ENCODE measurements around the gene PRPF31. TPM values are rescaled to one million over a fixed set of nuclear protein-coding genes. Genes with fewer than 3 reads are reported as not detected.

The PRPF31 gene
- total and polyA plus RNA-seq, 2 of the 13 experiments (the other 11 are each of a cell fraction or from before 2014, with no cell fraction given) = 23.8 to 63.8 TPM

- Histone ChIP-seq H3K27me3 (ENCODE audit: control insufficient read depth in 1 of 2, insufficient read depth in 2 of 2, low read length in 2 of 2) (no peaks in the 10 kb centered on the region; a peak in 1 of 5 replicates), H2AFZ (ENCODE audit: low read length) (no peak within 1 kb of the TSS), H4K20me1 (ENCODE audit: insufficient read depth, low read length) (no peaks in the 10 kb centered on the region), H3K27ac (ENCODE audit: extremely low read length, insufficient read depth, low read length) (peak within 1 kb of the TSS; percentile 46), H3K4me1 (ENCODE audit: insufficient read depth, low read length) (peaks cover 17% of the 10 kb centered on the region), H3K9me3 (ENCODE audit: low read length) (no peaks in the 10 kb centered on the region), H3K36me3 (replicated peaks in 1 of 2; ENCODE audit: control insufficient read depth in 1 of 2, insufficient read depth in 2 of 2, low read length in 2 of 2) (peaks cover 6 to 17% of the 10 kb centered on the region in 2 experiments; a peak in 3 of 5 replicates), H3K79me2 (ENCODE audit: insufficient read depth, low read length) (peaks cover 9% of the 10 kb centered on the region), H3K4me3 (replicated peaks in 1 of 3; ENCODE audit: insufficient read depth in 1 of 3, low read depth in 2 of 3, low read length in 3 of 3) (peak within 1 kb of the TSS; percentile 76 to 99 (median 78)), H3K9ac (ENCODE audit: insufficient read depth, low read depth, low read length) (peak within 1 kb of the TSS; percentile 81), H3K4me2 (ENCODE audit: low read depth, low read length) (peak within 1 kb of the TSS; percentile 88)
- FAIRE-seq = peak; percentile 89
- TSS peak; percentile 88 for BruUV-seq (replicated peaks)
- peak; percentile 96 for ATAC-seq
- intact Hi-C loops (cut with micrococcal nuclease; ENCODE audit: unreplicated experiment) = no loop called here
- DNase-seq (ENCODE audit: low spot score) = peak; percentile 96
- in situ Hi-C loops (cut with HindIII; ENCODE audit: extremely low pct_ligation_motif_present, low pct_unique_long_range_greater_than_20kb) = no loop called here
- ChIA-PET CTCF (ENCODE audit: low intra/inter-chr PET ratio, low total read pairs) (no interaction called here), POLR2A (interaction anchor here (1.1 to 2.6 kb wide), 2 partner anchors 13 to 34 kb away, joined by 5 to 14 read pairs; partner anchors contain the start of genes CNOT3, PRPF31 and TFPT)
- 1% methylated on average over 11 of the region's 54 CpGs for WGBS (ENCODE audit: low lambda C conversion rate)
- TF ChIP-seq KLF6 (CRISPR knock-in tag; IDR thresholded peaks at IDR 0.05) = 0 out of 2 replicates have a peak, but pooled peaks have one; percentile 50
- TF ChIP-seq ZNF879 (CRISPR knock-in tag; IDR thresholded peaks at IDR 0.05) = 0 out of 2 replicates have a peak, but pooled peaks have one; percentile 42
- 0 out of 2 replicates have a peak, but pooled peaks have one; percentile 40 for TF ChIP-seq ZNF264 (CRISPR knock-in tag; IDR thresholded peaks at IDR 0.05)
- peak; percentile 81 for TF ChIP-seq ZNF792 (CRISPR knock-in tag; IDR thresholded peaks at IDR 0.05)
- no peak for TF ChIP-seq ARNT (IDR thresholded peaks at IDR 0.05)
- peak; percentile 57; the same call in 1 of the 2 replicates for TF ChIP-seq RXRB (CRISPR knock-in tag; IDR thresholded peaks at IDR 0.05; ENCODE audit: borderline replicate concordance)
- peak; percentile 59; the same call in 1 of the 2 replicates for TF ChIP-seq ZNF598 (CRISPR knock-in tag; IDR thresholded peaks at IDR 0.05; ENCODE audit: borderline replicate concordance)
- no peak for TF ChIP-seq AFF4 (CRISPR knock-in tag; IDR thresholded peaks at IDR 0.05)
- TF ChIP-seq ZNF143 (CRISPR knock-in tag; IDR thresholded peaks at IDR 0.05) = peak; percentile 98
- TF ChIP-seq ZMYM4 (CRISPR knock-in tag; IDR thresholded peaks at IDR 0.05) = peak; percentile 46; the same call in 1 of the 2 replicates
- peak; percentile 76 for TF ChIP-seq HDAC2 (CRISPR knock-in tag; IDR thresholded peaks at IDR 0.05)
- TF ChIP-seq SATB2 (CRISPR knock-in tag; IDR thresholded peaks at IDR 0.05) = 0 out of 2 replicates have a peak, but pooled peaks have one; percentile 6
- TF ChIP-seq HDAC1 (CRISPR knock-in tag; IDR thresholded peaks at IDR 0.05) = peak; percentile 90
- 0 out of 2 replicates have a peak, but pooled peaks have one; percentile 26 for TF ChIP-seq NCOA2 (CRISPR knock-in tag; IDR thresholded peaks at IDR 0.05)
- TF ChIP-seq GMEB1 (CRISPR knock-in tag; IDR thresholded peaks at IDR 0.05; ENCODE audit: borderline replicate concordance) = peak; percentile 96
- peak; percentile 64; the same call in 1 of the 2 replicates for TF ChIP-seq FOXC1 (CRISPR knock-in tag; IDR thresholded peaks at IDR 0.05; ENCODE audit: borderline replicate concordance)
- TF ChIP-seq CREB1 (IDR thresholded peaks at IDR 0.05) = peak; percentile 75
- TF ChIP-seq CREB1 (CRISPR knock-in tag; IDR thresholded peaks at IDR 0.05) = peak; percentile 89
- TF ChIP-seq GATA4 (IDR thresholded peaks at IDR 0.05; ENCODE audit: borderline replicate concordance, low read depth) = 0 out of 2 replicates have a peak, but pooled peaks have one; percentile 14
Observed at GRCh38 chr19:54102421-54103169, 13.0 kb upstream of the PRPF31 start, which contains the start of gene NDUFA3. NDUFA3 (plus strand) TSS chr19:54102855; CDS start chr19:54102879, 24 bp downstream.
